GM18505 (cell line): ENCODE data around the gene CHST11.

Experiments
- ATAC-seq: cut with Tn5 transposase; IDR thresholded peaks from one replicate; pipeline ENCODE4 v1.9.1; 2021; ENCODE audit not compliant: unreplicated experiment
- POLR2A ChIP-seq: IDR thresholded peaks from 4 replicates; pipeline ENCODE4 v1.6.1; 2011; ENCODE audit warnings: borderline replicate concordance; ENCODE audit not compliant: insufficient read depth, insufficient read length; ENCODE audit errors: extremely low read depth

Gene CHST11

GRCh38 chr12:104599272-104600035, 142.7 kb downstream of the CHST11 start:
- no peak for ATAC-seq
- no peak for TF ChIP-seq POLR2A

- no peak for TF ChIP-seq POLR2A
- ATAC-seq, result no peak
Measured at GRCh38 chr12:104600036-104600712, 143.4 kb downstream of the CHST11 start.

- ATAC-seq, result no peak
- TF ChIP-seq POLR2A, result no peak
Measured at GRCh38 chr12:104600790-104601739, 144.3 kb downstream of the CHST11 start.

GRCh38 chr12:104602406-104602805, 145.7 kb downstream of the CHST11 start:
- no peak for ATAC-seq
- no peak for TF ChIP-seq POLR2A

- TF ChIP-seq POLR2A, result no peak
- no peak for ATAC-seq
Measured at GRCh38 chr12:104602896-104603295, 146.1 kb downstream of the CHST11 start.

- no peak for ATAC-seq
- no peak for TF ChIP-seq POLR2A
Measured at GRCh38 chr12:104603545-104603973, 146.8 kb downstream of the CHST11 start.

- peak; percentile 82 for ATAC-seq
- no peak for TF ChIP-seq POLR2A
Measured at GRCh38 chr12:104604070-104604994, 147.6 kb downstream of the CHST11 start.

- ATAC-seq, result no peak
- no peak for TF ChIP-seq POLR2A
Measured at GRCh38 chr12:104604995-104605675, 148.4 kb downstream of the CHST11 start.

GRCh38 chr12:104605685-104606084, 148.9 kb downstream of the CHST11 start:
- no peak for ATAC-seq
- no peak for TF ChIP-seq POLR2A

- ATAC-seq, result no peak
- TF ChIP-seq POLR2A, result no peak
Measured at GRCh38 chr12:104608998-104609397, 152.2 kb downstream of the CHST11 start.

- TF ChIP-seq POLR2A, result no peak
- no peak for ATAC-seq
Measured at GRCh38 chr12:104609445-104609844, 152.7 kb downstream of the CHST11 start.
